Measurements from ENCODE around the gene DOK4. TPM values are rescaled to one million over a fixed set of nuclear protein-coding genes. Genes with fewer than 3 reads are reported as not detected.

The DOK4 gene
- total and polyA plus RNA-seq, 2 experiments from 2014 or later, result 106 to 112 TPM

GRCh38 chr16:57480754-57481230 lies 5.5 kb downstream of the DOK4 start:
- Histone ChIP-seq H3K9me3 (ENCODE audit: low read depth) (no peaks in the 10 kb centered on the region), H3K79me2 (peaks cover 87% of the 10 kb centered on the region), H3K4me2 (peak overlapping the region; percentile 84), H3K9me2 (replicated peaks; ENCODE audit: insufficient read depth) (no peaks in the 10 kb centered on the region), H3K36me3 (replicated peaks; ENCODE audit: insufficient read depth, low read depth) (no peaks in the 10 kb centered on the region), H3K27ac (peak overlapping the region; percentile 93), H4K20me1 (ENCODE audit: insufficient read depth, poor library complexity, severe bottlenecking) (peaks cover 26% of the 10 kb centered on the region), H2AFZ (no peak overlapping the region), H3K4me3 (no peak overlapping the region), H3K27me3 (no peaks in the 10 kb centered on the region), H3K4me1 (ENCODE audit: insufficient read depth) (peaks cover 81% of the 10 kb centered on the region)
- TF ChIP-seq EZH2phosphoT487 (IDR thresholded peaks at IDR 0.05; ENCODE audit: low read depth, severe bottlenecking, unreplicated experiment) (no peak), CTCF (IDR thresholded peaks at IDR 0.05; ENCODE audit: poor library complexity) (no peak), EZH2 (IDR thresholded peaks at IDR 0.05; ENCODE audit: borderline replicate concordance) (no peak)
- 73% methylated on average over 6 of the region's 6 CpGs for WGBS (ENCODE audit: low lambda C conversion rate, missing lambda C conversion rate)
- no peak for DNase-seq (ENCODE audit: low spot score)

DNA sequence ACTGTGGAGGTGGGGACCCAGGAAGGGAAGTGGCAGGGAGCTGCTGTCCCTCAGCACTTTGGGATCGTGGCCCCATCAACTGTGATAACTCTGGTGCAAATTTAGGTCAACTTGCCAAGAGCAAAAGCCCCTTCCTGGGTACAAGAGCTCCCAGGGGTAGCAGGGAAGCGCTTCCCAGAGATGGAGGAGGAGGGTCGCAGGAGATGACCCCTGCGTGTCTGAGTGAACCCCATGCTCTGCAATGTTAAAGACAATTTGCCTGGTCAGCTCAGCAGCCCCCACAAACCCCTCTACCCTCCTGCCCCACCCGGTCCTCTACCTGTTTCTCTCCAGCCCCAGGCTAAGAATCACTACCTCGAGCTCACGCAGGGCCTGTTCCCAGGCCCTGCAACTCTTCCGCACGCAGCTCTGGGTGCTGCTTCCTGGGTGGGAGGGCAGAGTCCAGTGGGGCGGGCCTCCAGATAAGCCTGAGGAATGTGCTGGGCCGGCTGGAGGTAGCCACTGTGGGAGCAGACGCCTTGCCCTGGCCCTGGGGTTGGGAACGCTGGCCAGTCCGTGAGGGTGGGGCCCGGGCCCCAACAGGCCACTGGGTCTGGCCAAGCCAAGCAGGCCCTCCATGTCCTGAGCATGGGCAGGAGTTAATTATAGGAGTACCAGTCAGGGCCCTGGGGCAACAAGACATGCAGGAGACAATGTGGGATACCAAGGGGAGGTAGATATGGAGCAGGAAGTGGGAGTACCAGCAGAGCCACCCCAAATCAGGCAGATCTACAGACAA lies 6.1 kb downstream of the DOK4 start:
- H3K4me2 ChIP-seq, result peak overlapping the region; percentile 84
- H2AFZ ChIP-seq, result no peak overlapping the region
- TF ChIP-seq EZH2phosphoT487 (IDR thresholded peaks at IDR 0.05; ENCODE audit: low read depth, severe bottlenecking, unreplicated experiment) (no peak), CTCF (IDR thresholded peaks at IDR 0.05; ENCODE audit: poor library complexity) (no peak), EZH2 (IDR thresholded peaks at IDR 0.05; ENCODE audit: borderline replicate concordance) (no peak)
- peaks cover 77% of the 10 kb centered on the region for H3K4me1 ChIP-seq (ENCODE audit: insufficient read depth)
- H4K20me1 ChIP-seq (ENCODE audit: insufficient read depth, poor library complexity, severe bottlenecking), result peaks cover 26% of the 10 kb centered on the region
- H3K27ac ChIP-seq, result peak overlapping the region; percentile 93
- H3K9me3 ChIP-seq (ENCODE audit: low read depth), result no peaks in the 10 kb centered on the region
- 27% methylated on average over 15 of the region's 15 CpGs for WGBS (ENCODE audit: low lambda C conversion rate, missing lambda C conversion rate)
- peak; percentile 90 for DNase-seq (ENCODE audit: low spot score)
- no peaks in the 10 kb centered on the region for H3K27me3 ChIP-seq
- no peaks in the 10 kb centered on the region for H3K9me2 ChIP-seq (replicated peaks; ENCODE audit: insufficient read depth)
- H3K79me2 ChIP-seq, result peaks cover 81% of the 10 kb centered on the region
- H3K36me3 ChIP-seq (replicated peaks; ENCODE audit: insufficient read depth, low read depth), result no peaks in the 10 kb centered on the region
- H3K4me3 ChIP-seq, result peak overlapping the region; percentile 29

DNA sequence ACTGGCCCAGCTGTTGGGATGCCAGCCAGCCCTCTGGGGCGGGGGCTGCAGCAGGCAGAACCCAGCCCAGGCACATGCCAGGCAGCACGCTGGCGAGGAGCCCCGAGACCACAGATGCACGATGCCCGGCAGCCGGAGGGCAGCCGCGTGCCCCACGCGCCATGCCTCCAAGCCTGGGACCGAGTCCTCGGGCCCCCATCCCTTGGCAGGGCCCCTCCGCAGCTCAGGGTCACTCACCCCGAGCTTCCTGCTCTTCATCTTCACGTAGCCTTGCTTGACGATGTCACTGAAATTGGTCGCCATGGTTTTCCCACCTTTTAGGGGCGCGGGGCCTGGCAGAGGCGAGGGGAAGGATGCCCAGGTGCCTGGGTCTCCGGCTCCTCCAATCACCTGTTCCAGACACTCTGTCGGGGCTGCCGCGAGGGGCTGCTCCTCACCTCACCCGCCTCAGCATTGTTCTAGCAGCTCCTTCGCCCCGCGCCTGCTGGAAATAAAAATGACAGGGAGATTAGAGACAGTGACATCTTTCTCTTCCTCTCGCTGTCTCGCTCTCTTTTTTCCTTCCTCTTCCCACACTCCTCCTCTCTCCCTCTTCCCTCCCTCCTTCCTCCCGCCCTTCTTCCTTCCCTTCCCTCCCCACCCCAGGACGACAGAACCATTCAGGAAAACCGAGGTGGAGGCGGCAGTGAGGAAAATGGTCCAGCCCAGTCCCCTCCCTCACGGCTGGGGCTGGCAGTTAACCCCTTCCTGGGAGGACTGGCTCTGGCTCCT lies 6.9 kb downstream of the DOK4 start:
- peak overlapping the region; percentile 84 for H3K4me2 ChIP-seq
- H4K20me1 ChIP-seq (ENCODE audit: insufficient read depth, poor library complexity, severe bottlenecking), result peaks cover 26% of the 10 kb centered on the region
- TF ChIP-seq EZH2phosphoT487 (IDR thresholded peaks at IDR 0.05; ENCODE audit: low read depth, severe bottlenecking, unreplicated experiment) (no peak), CTCF (IDR thresholded peaks at IDR 0.05; ENCODE audit: poor library complexity) (no peak), EZH2 (IDR thresholded peaks at IDR 0.05; ENCODE audit: borderline replicate concordance) (no peak)
- 20% methylated on average over 33 of the region's 36 CpGs for WGBS (ENCODE audit: low lambda C conversion rate, missing lambda C conversion rate)
- peaks cover 69% of the 10 kb centered on the region for H3K4me1 ChIP-seq (ENCODE audit: insufficient read depth)
- DNase-seq (ENCODE audit: low spot score), result peak; percentile 77
- peaks cover 73% of the 10 kb centered on the region for H3K79me2 ChIP-seq
- H3K27me3 ChIP-seq, result no peaks in the 10 kb centered on the region
- no peaks in the 10 kb centered on the region for H3K9me3 ChIP-seq (ENCODE audit: low read depth)
- H3K27ac ChIP-seq, result peak overlapping the region; percentile 93
- H2AFZ ChIP-seq, result no peak overlapping the region
- peak overlapping the region; percentile 29 for H3K4me3 ChIP-seq
- H3K9me2 ChIP-seq (replicated peaks; ENCODE audit: insufficient read depth), result no peaks in the 10 kb centered on the region
- no peaks in the 10 kb centered on the region for H3K36me3 ChIP-seq (replicated peaks; ENCODE audit: insufficient read depth, low read depth)

Data from hepatocyte (in vitro differentiated cells).